AG20443 (cell line): ENCODE measurements around the gene CACTIN.

Source experiments
- DNase-seq: peaks from one replicate; pipeline ENCODE4 v3.0.0; 2012; ENCODE audit warnings: low spot score, mixed read lengths

The CACTIN gene

GRCh38 chr19:3565139-3565538 is 61.5 kb downstream of the CACTIN start:
- no peak for DNase-seq

GRCh38 chr19:3563709-3564524 is 62.7 kb downstream of the CACTIN start:
- DNase-seq: no peak
